ENCODE results near the gene FLT3LG. TPM values are rescaled to one million over a fixed set of nuclear protein-coding genes. Genes with fewer than 3 reads are reported as not detected.

FLT3LG gene
- total and polyA plus RNA-seq, 2 of the 8 experiments (the other 6 are each of a cell fraction or from before 2014, with no cell fraction given), result 1.6 to 3.2 TPM

- TF ChIP-seq CHD7 (IDR thresholded peaks at IDR 0.05; ENCODE audit: insufficient replicate concordance, low read length) (no peak), KDM1A (IDR thresholded peaks at IDR 0.05; ENCODE audit: borderline replicate concordance, low read length) (peak; percentile 47; the same call in 1 of the 2 replicates)
Measured at GRCh38 chr19:49486710-49487276, 12.8 kb downstream of the FLT3LG start (continued).

All from H1 (cell line).